SK-N-SH treated with all-trans-retinoic acid at 6 μM for 48 hours (cell line): ENCODE measurements around the gene PRPF38A.

ENCODE experiments used
- ATAC-seq: fragments of 200-7000 bp; cut with Tn5 transposase; 3 replicates; pipeline ENCODE4 v1.9.1; 2020; ENCODE audit warnings: mild to moderate bottlenecking, moderate library complexity
- ARNTL ChIP-seq: fragments of 450-650 bp; formaldehyde crosslinking; IDR thresholded peaks from 2 replicates; pipeline ENCODE4 v1.5.0; 2020; ENCODE audit warnings: low read depth, mild to moderate bottlenecking, moderate library complexity, borderline replicate concordance
- BACH2 ChIP-seq: fragments of 250-450 bp; sonication (Bioruptor Pico); IDR thresholded peaks from 2 replicates; pipeline ENCODE4 v1.9.0; 2021; ENCODE audit warnings: mild to moderate bottlenecking, borderline replicate concordance
- CREB5 ChIP-seq: fragments of 250-450 bp; sonication (Bioruptor Pico); IDR thresholded peaks from 2 replicates; pipeline ENCODE4 v1.5.1; 2020; ENCODE audit warnings: low read depth, mild to moderate bottlenecking, moderate library complexity
- CSDC2 ChIP-seq: fragments of 250-450 bp; sonication (Bioruptor Pico); IDR thresholded peaks from 2 replicates; pipeline ENCODE4 v1.5.0; 2020; ENCODE audit warnings: mild to moderate bottlenecking, moderate library complexity
- CSRNP3 ChIP-seq: fragments of 250-450 bp; sonication (Bioruptor Pico); IDR thresholded peaks from 2 replicates; pipeline ENCODE4 v1.5.1; 2021; ENCODE audit warnings: mild to moderate bottlenecking, moderate library complexity
- GLIS3 ChIP-seq: fragments of 250-450 bp; sonication (Bioruptor Pico); IDR thresholded peaks from 2 replicates; pipeline ENCODE4 v1.5.0; 2020; ENCODE audit warnings: mild to moderate bottlenecking, moderate library complexity
- ISL1 ChIP-seq: fragments of 250-450 bp; sonication (Bioruptor Pico); IDR thresholded peaks from 2 replicates; pipeline ENCODE4 v2.1.2; 2022; ENCODE audit warnings: mild to moderate bottlenecking, moderate library complexity
- OSR1 ChIP-seq: fragments of 250-450 bp; sonication (Bioruptor Pico); IDR thresholded peaks from 2 replicates; pipeline ENCODE4 v1.8.0; 2022; ENCODE audit warnings: moderate library complexity, mild to moderate bottlenecking, inconsistent platforms
- PATZ1 ChIP-seq: fragments of 250-450 bp; sonication (Bioruptor Pico); IDR thresholded peaks from 2 replicates; pipeline ENCODE4 v1.8.0; 2020; ENCODE audit warnings: mild to moderate bottlenecking, moderate library complexity, borderline replicate concordance
- POU6F1 ChIP-seq: fragments of 250-450 bp; sonication (Bioruptor Pico); IDR thresholded peaks from 2 replicates; pipeline ENCODE4 v1.8.0; 2021; ENCODE audit warnings: low read depth, mild to moderate bottlenecking, moderate library complexity, borderline replicate concordance
- PPARA ChIP-seq: fragments of 250-450 bp; sonication (Bioruptor Pico); IDR thresholded peaks from 2 replicates; pipeline ENCODE4 v1.5.0; 2020; ENCODE audit warnings: mild to moderate bottlenecking, borderline replicate concordance
- RARB ChIP-seq: fragments of 250-450 bp; sonication (Bioruptor Pico); IDR thresholded peaks from 2 replicates; pipeline ENCODE4 v1.8.0; 2021; ENCODE audit warnings: mild to moderate bottlenecking, moderate library complexity
- SNAI2 ChIP-seq: fragments of 250-450 bp; sonication (Bioruptor Pico); IDR thresholded peaks from 2 replicates; pipeline ENCODE4 v1.5.0; 2020; ENCODE audit warnings: mild to moderate bottlenecking, moderate library complexity
- TCF4 ChIP-seq: fragments of 250-450 bp; sonication (Bioruptor Pico); IDR thresholded peaks from 2 replicates; pipeline ENCODE4 v1.8.0; 2021; ENCODE audit warnings: mild to moderate bottlenecking, moderate library complexity, borderline replicate concordance
- TOX ChIP-seq: fragments of 250-450 bp; sonication (Bioruptor Pico); IDR thresholded peaks from 2 replicates; pipeline ENCODE4 v1.8.0; 2021; ENCODE audit warnings: mild to moderate bottlenecking, moderate library complexity, borderline replicate concordance
- TSHZ2 ChIP-seq: fragments of 250-450 bp; sonication (Bioruptor Pico); IDR thresholded peaks from 2 replicates; pipeline ENCODE4 v1.5.0; 2020; ENCODE audit warnings: mild to moderate bottlenecking, moderate library complexity
- ZC3H10 ChIP-seq: fragments of 250-450 bp; sonication (Bioruptor Pico); IDR thresholded peaks from 2 replicates; pipeline ENCODE4 v1.5.1; 2021; ENCODE audit warnings: mild to moderate bottlenecking, moderate library complexity
- ZFP3 ChIP-seq: fragments of 250-450 bp; sonication (Bioruptor Pico); IDR thresholded peaks from 2 replicates; pipeline ENCODE4 v1.5.0; 2020; ENCODE audit warnings: mild to moderate bottlenecking, moderate library complexity
- ZFP30 ChIP-seq: fragments of 450-650 bp; formaldehyde crosslinking; IDR thresholded peaks from 2 replicates; pipeline ENCODE4 v1.5.0; 2022; ENCODE audit warnings: mild to moderate bottlenecking, moderate library complexity
- ZNF565 ChIP-seq: fragments of 450-650 bp; formaldehyde crosslinking; conservative IDR thresholded peaks from 2 replicates; pipeline ENCODE4 v1.5.0; 2020; ENCODE audit warnings: low read depth, mild to moderate bottlenecking, moderate library complexity
- ZNF70 ChIP-seq: fragments of 450-650 bp; formaldehyde crosslinking; IDR thresholded peaks from 2 replicates; pipeline ENCODE4 v1.5.0; 2020; ENCODE audit warnings: mild to moderate bottlenecking, moderate library complexity
- ZNF8 ChIP-seq: fragments of 450-650 bp; formaldehyde crosslinking; IDR thresholded peaks from 2 replicates; pipeline ENCODE4 v1.5.0; 2020; ENCODE audit warnings: mild to moderate bottlenecking, moderate library complexity

Gene PRPF38A

GRCh38 chr1:52432807-52433206 is 28.4 kb downstream of the PRPF38A start:
- TF ChIP-seq ZNF565 (no peak), ARNTL (CRISPR knock-in tag) (no peak), ISL1 (CRISPR knock-in tag) (no peak), TSHZ2 (no peak), ZNF8 (CRISPR knock-in tag) (no peak), CSRNP3 (CRISPR knock-in tag) (no peak), TOX (CRISPR knock-in tag) (no peak), TCF4 (no peak), RARB (CRISPR knock-in tag) (no peak), ZNF70 (CRISPR knock-in tag) (no peak), OSR1 (CRISPR knock-in tag) (no peak), ZC3H10 (no peak), CREB5 (no peak), GLIS3 (CRISPR knock-in tag) (no peak), PPARA (CRISPR knock-in tag) (no peak), PATZ1 (CRISPR knock-in tag) (no peak), ZFP3 (CRISPR knock-in tag) (no peak), SNAI2 (CRISPR knock-in tag) (no peak), POU6F1 (CRISPR knock-in tag) (no peak)
- ATAC-seq, result no peak

- no peak for ATAC-seq
- no peak for TF ChIP-seq CSDC2
- TF ChIP-seq ZC3H10, result no peak
- no peak for TF ChIP-seq PPARA (CRISPR knock-in tag)
- no peak for TF ChIP-seq ZFP30 (CRISPR knock-in tag)
- no peak for TF ChIP-seq TOX (CRISPR knock-in tag)
- no peak for TF ChIP-seq BACH2
- no peak for TF ChIP-seq GLIS3 (CRISPR knock-in tag)
- no peak for TF ChIP-seq CSRNP3 (CRISPR knock-in tag)
- no peak for TF ChIP-seq TSHZ2
- no peak for TF ChIP-seq ZNF70 (CRISPR knock-in tag)
- TF ChIP-seq POU6F1 (CRISPR knock-in tag), result no peak
- no peak for TF ChIP-seq ZFP3 (CRISPR knock-in tag)
- TF ChIP-seq ARNTL (CRISPR knock-in tag), result no peak
- TF ChIP-seq ZNF565, result no peak
- TF ChIP-seq OSR1 (CRISPR knock-in tag), result no peak
- TF ChIP-seq, all 23 proteins: peak for 0
Measured at GRCh38 chr1:52435211-52435610, 30.8 kb downstream of the PRPF38A start.
